Sigmoid colon (tissue), 4 donors: ENCODE measurements around the gene RNH1.

Source experiments
- CTCF ChIP-seq, 4 experiments: fragments of 450-650 bp in 3 of 4; fragments of 200-600 bp in 1 of 4; IDR thresholded peaks; one replicate each; pipeline ENCODE4 v1.5.1; 2016 to 2019; ENCODE audit warnings: antibody characterized with exemption in 4 of 4, mild to moderate bottlenecking in 3 of 4, moderate library complexity in 2 of 4
- EP300 ChIP-seq, 4 donors: sonication (generic); formaldehyde crosslinking; IDR thresholded peaks; one replicate each; pipeline ENCODE4 v1.6.1; 2017; ENCODE audit warnings: antibody characterized with exemption in 4 of 4
- POLR2AphosphoS5 ChIP-seq, 4 donors: sonication (generic); formaldehyde crosslinking; IDR thresholded peaks; one replicate each; pipeline ENCODE4 v1.6.1; 2017; ENCODE audit warnings: antibody characterized with exemption in 4 of 4

- TF ChIP-seq EP300 (IDR thresholded peaks at IDR 0.05) (no peak), CTCF (IDR thresholded peaks at IDR 0.05) (no peak), POLR2AphosphoS5 (IDR thresholded peaks at IDR 0.05) (no peak)
These were observed 54.0 kb downstream of the RNH1 start for GRCh38 chr11:452916-453527.
